HepG2 (cell line): ENCODE measurements around the gene SDK1.

Source experiments
- BHLHE40 ChIP-seq: IDR thresholded peaks from 2 replicates; pipeline ENCODE4 v1.6.1; 2011; ENCODE audit warnings: low read length, improper control_type of control experiment
- CCAR2 ChIP-seq: fragments of 200-400 bp; formaldehyde crosslinking; optimal IDR thresholded peaks from 2 replicates; pipeline ENCODE3; 2018; ENCODE audit warnings: low read depth, mild to moderate bottlenecking, low read length, moderate library complexity
- CTCF ChIP-seq: sonication (generic); formaldehyde crosslinking; IDR thresholded peaks from 2 replicates; pipeline ENCODE4 v1.5.0; 2020; ENCODE audit warnings: mild to moderate bottlenecking, missing genetic modification reagents, moderate library complexity
- FOXP1 ChIP-seq, 2 experiments: fragments of 450-650 bp in 1 of 2; IDR thresholded peaks; 2 replicates each; pipeline ENCODE4 v1.6.1; 2017 to 2018; ENCODE audit warnings: antibody characterized with exemption in 1 of 2
- HCFC1 ChIP-seq: fragments of 150-350 bp; IDR thresholded peaks from 2 replicates; pipeline ENCODE4 v1.6.1; 2014; ENCODE audit warnings: low read depth, low read length
- MXI1 ChIP-seq: IDR thresholded peaks from 3 replicates; pipeline ENCODE4 v1.6.1; 2012; ENCODE audit warnings: low read depth, low read length, inconsistent platforms, borderline replicate concordance
- NRL ChIP-seq: sonication (generic); formaldehyde crosslinking; IDR thresholded peaks from 2 replicates; pipeline ENCODE4 v1.5.0; 2020; ENCODE audit warnings: missing genetic modification reagents, mild to moderate bottlenecking, moderate library complexity, borderline replicate concordance
- SRF ChIP-seq: IDR thresholded peaks from 2 replicates; pipeline ENCODE4 v1.6.1; 2011; ENCODE audit warnings: mild to moderate bottlenecking, low read depth, low read length, moderate library complexity
- TCF7L2 ChIP-seq: IDR thresholded peaks from 2 replicates; pipeline ENCODE4 v1.6.1; 2011; ENCODE audit warnings: mild to moderate bottlenecking, low read depth, low read length, moderate library complexity
- ZNF3 ChIP-seq: IDR thresholded peaks from 2 replicates; pipeline ENCODE4 v1.7.0; 2017; ENCODE audit warnings: inconsistent platforms
- ZNF512 ChIP-seq: sonication (generic); formaldehyde crosslinking; IDR thresholded peaks from 2 replicates; pipeline ENCODE4 v1.4.0; 2020; ENCODE audit warnings: mild to moderate bottlenecking, missing genetic modification reagents

- TF ChIP-seq CTCF (CRISPR knock-in tag) (no peak), NRL (CRISPR knock-in tag) (no peak), CCAR2 (no peak), HCFC1 (no peak), FOXP1 (IDR thresholded peaks at IDR 0.05) (no peak), FOXP1 (CRISPR knock-in tag; IDR thresholded peaks at IDR 0.05) (no peak), ZNF3 (no peak), MXI1 (no peak), BHLHE40 (no peak), TCF7L2 (no peak), SRF (no peak), ZNF512 (CRISPR knock-in tag) (no peak)
Measured at GRCh38 chr7:3862774-3863173, 561.7 kb downstream of the SDK1 start.
